ENCODE results near the gene TNKS2.
"Not testable (repeated sequence)": the region's sequence is repeated elsewhere in the genome, so short reads cannot be mapped to it uniquely, and the experiment has no call there.

The TNKS2 gene

DNA sequence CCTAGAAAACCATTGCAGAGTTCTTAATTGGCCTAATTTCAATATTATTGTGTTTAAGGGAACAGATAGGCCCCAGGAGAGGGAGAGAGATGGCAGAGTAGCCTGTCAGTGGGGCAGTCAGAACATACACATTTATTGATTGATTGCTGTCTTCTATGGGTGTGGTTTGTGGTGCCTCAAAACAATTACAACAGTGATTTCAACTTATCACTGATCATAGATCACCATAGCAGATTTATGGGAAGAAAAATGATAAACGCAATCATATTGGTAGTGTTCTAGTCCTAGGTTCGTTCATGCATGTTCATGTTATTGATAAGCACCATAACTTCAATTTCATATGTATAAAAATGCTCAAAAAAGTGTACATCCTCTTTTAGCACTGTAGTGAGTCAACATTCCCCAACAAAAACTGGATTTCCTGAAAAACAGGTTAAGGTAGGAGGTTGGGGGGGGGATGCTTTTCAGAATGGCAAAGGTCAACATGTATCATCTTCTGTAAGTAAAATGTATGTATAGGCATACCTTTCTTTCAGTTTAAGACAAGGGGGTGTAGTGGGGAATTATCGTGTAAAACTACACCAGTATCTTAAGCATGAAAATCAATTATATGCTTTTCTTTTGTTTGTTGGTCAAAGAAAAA is 1.1 kb upstream of the TNKS2 start:
- no peak for DNase-seq

DNA sequence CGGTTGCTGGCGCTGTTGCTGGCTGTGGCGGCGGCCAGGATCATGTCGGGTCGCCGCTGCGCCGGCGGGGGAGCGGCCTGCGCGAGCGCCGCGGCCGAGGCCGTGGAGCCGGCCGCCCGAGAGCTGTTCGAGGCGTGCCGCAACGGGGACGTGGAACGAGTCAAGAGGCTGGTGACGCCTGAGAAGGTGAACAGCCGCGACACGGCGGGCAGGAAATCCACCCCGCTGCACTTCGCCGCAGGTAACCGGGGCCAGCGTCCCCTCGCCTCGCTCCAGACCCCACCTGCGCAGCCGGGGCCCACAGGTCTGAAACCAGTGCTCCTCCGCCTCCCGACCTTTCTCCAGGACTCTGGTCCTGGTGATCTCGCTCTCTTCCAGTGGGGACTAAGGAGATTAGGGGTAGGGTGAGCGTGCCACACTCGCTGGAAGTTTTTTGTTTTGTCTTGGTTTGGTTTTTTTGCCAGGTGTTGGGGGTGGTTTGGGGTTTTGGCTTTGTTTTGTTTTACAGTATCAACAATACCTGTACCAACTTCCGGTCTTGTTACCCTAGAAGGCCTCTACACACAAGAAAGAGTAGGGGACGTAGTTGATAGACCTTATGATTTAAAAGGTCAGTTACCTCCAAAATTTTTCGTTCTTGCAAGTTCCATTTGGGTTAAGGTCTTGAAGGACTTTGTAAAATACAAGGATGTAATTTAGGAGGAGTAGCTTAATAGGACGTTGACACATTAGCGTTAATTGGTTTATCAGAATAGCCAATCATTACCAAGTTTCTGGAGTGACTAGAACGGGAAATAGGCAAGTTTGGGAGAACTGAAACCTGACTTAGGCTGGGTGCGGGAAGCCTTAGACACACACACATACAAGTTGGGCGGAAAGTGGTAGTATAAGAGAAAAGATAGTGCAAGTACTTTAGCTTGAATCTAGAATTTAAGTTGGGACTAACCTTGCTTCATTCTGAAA is 704 bp downstream of the TNKS2 start:
- peak; percentile 48 for DNase-seq

DNA sequence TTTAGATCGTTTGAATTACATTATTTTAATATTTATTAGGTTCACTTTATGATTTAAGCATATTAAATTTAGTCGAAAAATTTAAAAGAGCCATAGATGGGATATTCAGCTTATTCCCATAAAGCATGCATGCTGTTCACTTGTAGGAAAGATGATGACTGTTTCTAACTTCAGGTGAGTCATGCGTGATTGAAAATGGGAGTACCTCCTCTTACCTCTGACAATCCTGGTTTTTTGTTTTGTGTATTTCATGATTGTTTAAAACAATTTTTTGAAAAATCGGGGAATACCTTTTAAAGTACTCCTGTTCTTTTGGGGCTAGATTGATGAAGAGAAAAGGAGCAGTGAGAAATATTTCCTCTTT is 1.4 kb downstream of the TNKS2 start:
- no peak for DNase-seq

DNA sequence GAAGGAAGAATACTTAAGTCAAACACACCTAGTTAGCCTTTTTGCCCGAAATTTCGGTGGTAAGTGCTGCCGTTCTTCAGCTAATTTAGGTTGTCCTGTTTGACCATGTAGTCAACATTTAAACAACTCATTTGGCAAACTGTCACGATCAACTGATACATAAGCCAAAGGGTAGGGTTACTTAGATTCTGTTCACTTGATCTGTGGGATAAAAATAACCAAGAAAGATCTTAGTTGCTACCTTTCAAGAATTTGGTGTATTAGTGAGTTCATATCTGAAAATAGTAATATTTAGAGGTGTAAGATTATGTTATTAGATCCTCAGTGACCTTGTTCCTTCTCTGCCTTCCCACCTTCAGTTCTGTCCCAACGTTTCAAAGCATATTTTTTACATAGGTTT is 2.0 kb downstream of the TNKS2 start:
- no peak for DNase-seq

DNA sequence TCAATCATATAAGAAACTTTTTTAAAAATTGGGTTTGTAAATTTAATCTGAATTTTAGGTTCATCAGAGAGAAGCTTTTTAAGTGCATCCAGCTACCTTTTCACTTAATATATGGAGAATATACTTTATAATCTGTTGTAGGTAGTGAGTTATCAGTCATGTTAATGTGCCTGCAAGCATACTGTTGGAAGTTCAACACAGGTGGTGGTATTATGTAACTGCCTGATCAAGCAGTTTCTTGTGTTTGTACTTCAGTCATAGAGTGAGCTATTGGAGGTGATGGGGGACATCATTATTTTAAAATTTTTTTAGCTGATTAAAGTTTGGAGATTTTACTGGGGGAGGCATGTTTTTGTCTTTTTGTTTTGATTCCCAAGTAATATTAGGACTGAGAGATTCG is 2.5 kb downstream of the TNKS2 start:
- no peak for DNase-seq

DNA sequence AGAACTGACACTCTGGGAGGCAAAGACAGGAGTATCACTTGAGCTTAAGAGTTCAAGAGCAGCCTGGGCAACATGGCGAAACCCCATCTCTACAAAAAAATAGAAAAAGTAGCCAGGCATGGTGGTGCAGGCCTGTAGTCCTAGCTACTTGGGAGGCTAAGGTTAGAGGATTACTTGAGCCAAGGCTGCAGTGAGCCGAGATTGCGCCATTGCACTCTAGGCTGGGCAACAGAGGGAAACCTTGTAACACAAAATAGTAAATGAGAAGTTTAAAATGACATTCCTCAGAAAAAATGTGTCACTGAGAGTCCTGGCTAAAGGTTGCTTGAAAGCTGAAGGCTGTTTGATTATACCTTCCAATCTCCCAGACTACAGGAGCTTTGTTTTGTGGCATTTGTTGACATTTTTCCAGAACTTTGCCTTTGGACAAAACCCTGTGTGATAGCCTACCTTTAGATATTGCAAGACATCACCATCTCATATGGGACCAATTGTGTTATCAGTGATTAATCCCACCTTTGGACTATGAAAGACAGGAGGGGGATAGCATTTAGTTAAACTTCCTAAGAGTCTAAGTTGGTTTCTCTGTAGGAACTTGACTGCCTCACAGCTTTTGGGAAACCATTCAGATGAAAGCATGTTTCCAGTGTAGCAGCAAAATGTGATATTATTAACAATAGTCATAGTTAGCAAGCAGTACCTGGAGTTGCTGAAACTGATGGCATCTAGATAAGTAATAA is 5.3 kb downstream of the TNKS2 start:
- DNase-seq = no peak

DNA sequence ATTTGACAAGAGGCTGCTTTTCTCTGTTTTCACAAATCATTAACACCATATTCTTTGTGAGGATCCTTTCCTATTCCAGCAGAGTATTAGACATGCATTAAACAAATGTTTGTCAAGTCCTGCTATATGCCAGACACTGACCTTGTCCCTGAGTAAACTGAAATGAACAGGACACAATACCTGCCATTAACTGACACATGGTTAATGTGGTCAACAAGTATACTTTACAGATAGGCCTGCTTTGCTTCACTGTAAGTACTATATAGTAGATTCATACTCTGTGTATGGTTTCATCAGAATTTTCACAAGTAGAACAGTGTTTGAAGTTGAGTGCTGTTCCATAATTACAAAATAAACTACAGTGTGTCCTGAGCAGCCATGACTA is 5.9 kb downstream of the TNKS2 start:
- no peak for DNase-seq

DNA sequence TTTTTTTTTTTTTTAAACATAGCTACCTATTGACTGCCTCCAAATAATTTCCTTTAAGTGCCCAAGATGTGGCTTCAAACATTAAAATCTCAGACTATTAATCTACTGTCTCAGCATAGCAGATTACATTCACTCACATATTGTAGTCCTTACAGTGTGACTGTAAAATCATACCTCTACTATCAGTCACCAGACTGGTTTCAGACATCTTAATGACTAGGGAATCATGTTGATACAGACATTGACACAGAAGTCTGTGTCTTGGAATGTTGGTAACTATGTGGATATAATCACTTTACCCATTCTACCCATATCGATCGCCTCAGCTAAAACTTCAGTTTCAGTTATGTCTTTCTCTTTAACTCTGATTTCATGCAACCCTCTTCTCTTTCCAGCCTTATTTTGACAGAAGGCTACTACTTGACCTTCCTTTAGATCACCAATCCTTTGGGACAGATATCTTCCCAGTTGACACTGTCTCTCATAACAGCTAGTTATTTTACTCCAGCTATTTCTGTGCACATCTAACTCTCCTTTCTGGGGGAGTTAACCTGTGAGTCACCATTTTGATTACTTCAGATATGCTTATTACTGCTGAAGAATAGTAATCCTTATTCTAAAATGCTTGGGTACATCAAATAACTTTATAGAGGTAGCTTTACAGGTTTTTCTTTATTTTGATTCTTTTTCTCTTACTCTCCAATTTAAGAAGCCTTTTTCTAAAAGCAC is 7.0 kb downstream of the TNKS2 start:
- no peak for DNase-seq

DNA sequence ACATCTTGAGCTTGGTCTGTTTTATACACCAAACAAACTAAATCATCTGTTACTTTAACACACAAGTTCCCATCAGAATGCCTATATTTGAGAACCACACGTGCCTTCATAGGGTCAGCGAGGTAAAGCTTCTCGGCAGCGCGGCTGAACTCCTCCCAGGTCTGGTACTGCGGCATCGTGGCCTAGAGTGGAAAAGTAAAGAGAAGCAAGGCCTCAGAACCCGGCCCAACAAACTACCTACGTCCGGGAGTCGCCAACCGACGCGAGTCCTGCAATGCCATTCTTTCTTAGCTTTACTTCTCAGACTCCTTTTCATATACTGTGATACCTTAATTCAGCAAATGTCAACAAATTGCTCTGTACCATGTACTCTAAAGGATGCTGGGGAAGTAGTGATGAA is 9.0 kb downstream of the TNKS2 start:
- DNase-seq = not testable (repeated sequence)

DNA sequence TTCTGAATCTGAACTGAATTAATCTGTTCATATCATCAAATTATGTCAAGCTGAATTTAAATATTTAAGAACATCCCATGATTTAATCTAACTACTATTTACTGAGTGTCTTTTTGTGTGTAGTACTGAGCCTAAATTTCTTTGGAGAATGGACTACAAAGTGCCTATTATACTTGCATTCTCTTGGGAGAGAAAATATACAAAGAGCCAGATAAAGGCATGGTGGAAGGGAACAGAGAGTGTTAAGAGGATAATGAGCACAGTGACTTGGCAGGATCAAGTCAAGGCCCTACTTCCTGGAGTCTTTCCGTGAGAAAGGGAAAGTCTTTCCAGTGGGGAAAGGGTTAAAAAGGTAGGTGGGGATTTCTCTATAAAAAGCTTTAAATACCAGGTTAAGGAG is 15.0 kb downstream of the TNKS2 start:
- DNase-seq = no peak

DNA sequence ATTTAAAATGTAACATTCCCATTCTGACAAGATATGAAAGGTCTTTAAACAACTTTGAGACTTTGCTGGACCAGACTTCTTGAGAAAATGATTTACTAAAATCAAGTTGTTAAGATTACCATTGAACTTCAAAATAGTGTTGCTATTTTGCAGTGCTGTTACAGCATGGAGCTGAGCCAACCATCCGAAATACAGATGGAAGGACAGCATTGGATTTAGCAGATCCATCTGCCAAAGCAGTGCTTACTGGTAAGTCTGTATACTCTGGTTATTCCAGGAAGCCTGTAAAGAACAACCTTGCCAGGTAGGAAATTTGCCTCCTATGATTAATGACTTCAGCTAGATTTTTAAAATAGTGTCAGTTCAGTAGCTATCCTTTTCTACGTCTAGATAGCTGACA is 18.8 kb downstream of the TNKS2 start:
- DNase-seq = no peak

DNA sequence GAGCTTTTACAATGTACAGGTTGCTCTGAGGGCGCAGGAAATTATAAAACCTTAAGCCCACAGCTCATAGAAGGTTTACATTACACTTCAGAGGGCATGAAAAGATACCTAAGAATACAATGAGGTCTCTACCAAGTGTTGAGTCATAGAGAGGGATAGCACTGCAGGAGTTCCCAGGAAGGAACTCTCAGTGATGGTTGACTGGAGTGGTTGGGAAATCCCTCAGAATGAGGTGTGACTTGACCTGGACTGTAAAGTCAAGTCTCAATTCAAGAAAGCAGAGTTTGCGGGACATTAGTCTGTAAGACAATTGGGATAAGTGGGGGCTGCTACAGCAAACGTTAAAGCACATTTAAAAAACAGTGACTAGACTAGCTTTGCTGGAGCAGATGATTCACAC is 21.9 kb downstream of the TNKS2 start:
- DNase-seq = no peak

DNA sequence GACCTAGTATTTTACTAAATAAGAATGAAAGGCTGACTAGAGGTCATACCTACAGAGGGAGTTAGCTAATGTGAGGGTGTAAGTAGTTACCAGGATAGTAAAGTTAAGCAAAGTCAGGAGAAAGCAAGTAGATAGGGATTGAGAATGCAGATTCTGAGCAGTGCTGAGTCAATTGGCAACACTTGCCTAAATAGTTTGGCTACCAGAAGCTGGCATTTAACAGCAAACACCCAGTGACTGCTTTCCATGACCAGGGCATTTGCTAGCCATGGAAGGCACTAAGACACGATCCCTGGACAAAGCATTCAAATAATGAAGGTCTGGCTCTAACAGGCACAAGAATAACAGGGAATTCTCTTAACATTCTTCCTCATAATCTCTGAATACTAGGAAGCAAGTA is 25.9 kb downstream of the TNKS2 start:
- DNase-seq = no peak

DNA sequence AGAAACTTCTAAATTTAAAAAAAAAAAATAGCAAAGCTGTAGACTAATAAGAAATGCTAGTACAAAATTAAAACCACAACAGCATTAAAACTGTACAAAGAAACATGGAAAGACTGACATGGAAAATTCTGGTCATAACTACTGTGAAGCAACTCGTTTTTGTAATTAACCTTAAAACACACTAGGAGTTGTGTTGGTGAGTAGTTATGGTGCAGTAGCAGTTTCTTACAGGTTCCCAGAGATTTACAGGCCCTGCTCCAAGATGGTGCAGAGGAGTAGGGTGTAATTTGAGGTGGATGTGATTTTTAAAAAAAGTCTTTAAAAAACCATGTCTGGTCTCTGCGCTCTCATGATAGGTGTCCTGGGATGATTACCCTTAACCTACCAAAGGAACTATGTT is 31.0 kb downstream of the TNKS2 start:
- no peak for DNase-seq

DNA sequence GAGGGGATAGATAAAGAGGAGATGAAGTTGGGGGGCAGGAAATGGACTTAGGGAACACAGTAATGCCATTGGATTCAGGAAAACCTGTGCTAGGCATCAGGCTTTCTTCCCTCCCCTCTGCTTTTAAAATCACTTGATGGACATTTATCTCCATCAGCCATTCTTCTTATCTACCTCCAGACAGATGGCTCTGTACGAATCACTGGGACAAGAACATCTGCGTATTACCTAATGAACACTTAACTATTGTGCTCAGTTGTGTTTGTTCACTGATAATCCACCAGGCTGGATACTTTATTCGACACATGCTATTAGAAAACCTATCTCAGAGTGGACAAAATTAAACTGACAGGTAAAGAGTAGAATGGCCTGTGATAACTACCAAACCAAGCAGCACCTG is 40.0 kb downstream of the TNKS2 start:
- no peak for DNase-seq

DNA sequence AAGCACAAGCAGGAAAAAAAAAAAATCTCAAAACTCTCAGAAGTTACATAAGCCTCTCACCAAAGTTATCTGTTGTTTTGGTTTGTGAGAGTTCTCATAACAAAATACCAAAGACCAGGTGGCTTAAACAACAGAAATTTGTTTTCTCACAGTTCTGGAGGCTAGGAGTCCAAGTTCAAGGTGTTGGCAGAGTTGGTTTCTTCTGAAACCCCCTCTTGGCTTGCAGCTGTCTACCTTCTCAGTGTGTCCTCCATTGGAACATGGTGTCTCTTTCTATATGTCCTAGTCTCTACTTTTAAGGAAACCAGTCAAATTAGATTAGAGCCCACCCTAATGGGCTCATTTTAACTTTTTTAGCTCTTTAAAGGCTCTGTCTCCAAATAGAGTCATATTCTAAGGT is 44.9 kb downstream of the TNKS2 start:
- no peak for DNase-seq

DNA sequence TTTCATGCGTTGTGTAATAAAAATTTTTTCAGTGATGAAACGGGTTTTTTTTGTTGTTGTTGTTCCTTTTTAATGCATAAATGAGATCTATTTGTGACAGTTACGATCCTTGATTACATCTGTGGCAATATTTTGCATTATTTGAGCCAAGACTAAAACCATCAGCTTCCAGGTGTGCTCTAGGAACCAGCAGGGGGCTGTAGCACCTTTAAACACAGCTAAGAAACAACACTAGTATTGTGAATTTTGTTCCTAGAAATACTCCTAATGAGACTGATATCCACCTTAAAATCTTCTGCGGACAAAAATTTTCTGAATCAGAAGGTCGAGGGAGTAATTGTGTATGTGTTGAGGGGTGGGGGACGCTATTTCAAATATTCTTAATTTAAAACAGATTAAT is 58.4 kb downstream of the TNKS2 start:
- DNase-seq = no peak

DNA sequence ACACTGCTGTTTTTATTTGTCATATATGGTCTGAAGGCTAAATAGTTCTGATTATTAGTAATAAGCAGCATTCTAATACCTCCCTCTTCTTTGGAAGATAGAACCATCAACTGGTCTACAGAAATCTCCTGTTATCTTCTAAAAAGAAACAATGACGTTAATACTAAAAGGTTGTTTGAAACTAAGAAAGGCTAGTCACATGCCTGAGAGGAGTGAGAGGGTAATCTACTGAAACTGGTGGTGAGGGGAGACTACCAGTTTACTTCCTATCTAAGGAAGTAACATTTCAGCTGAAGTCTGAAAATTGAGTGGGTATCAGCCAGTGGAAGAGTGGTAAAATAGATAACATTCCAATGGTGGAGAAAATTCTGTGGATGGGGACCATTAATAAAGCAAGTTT is 62.7 kb downstream of the TNKS2 start:
- DNase-seq = no peak

DNA sequence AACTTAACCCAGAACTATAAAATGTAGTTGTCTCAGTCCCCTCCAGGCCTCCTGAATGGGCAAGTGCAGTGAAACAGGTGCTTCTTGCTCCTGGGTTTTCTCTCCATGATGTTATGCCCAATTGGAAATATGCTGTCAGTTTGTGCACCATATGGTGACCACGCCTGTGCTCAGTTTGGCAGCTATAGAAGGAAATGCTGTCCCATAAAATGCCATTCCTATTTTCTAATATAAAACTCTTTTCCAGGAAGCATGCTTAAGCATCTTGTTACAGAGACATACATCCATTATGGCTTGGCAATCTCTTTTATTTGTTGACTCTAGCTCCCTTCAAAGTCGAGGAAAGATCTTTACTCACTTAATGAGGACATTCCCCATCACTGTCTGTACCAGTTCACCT is 65.9 kb downstream of the TNKS2 start:
- no peak for DNase-seq

DNA sequence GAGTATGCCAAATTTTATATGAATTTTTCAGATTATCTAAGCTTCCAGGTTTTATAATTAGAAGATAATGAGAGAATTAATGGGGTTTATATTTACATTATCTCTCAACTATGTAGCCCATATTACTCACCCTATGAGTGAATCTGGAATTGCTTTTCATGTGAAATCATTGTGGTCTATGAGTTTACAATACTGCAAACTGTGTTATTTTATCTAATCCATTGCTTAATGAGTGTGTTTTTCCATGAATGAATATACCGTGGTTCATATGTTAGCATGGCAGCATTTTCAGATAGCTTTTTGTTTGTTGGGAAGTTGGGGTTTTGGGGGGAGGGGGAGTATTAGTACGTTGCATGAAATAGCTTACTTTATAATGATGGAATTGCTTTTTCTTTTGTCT is 66.5 kb downstream of the TNKS2 start:
- DNase-seq = no peak

DNA sequence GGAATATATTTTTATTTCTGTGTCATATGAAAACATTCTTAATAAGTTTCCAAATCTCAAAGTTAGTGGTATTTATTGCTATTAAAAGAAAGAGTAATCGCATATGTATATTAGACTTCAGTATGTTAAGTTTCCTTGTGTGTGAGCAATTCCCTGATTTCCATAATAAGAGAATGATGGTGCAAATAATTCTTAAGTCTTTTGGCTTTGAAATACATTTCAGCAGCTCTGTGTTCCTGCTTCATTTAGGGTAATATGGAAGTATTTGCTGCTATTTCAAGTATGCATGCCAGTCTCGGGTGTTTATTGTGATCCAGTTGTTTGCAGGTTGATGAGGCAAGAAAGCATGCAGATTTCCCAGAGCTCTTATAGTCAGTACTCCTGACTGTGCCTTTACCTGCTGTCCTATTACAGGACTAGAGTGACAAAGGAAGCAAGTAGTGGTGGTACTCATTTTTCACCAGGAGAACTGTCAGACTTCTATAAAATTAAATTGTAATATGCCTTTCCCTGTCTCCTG is 67.4 kb downstream of the TNKS2 start:
- DNase-seq = no peak

DNA sequence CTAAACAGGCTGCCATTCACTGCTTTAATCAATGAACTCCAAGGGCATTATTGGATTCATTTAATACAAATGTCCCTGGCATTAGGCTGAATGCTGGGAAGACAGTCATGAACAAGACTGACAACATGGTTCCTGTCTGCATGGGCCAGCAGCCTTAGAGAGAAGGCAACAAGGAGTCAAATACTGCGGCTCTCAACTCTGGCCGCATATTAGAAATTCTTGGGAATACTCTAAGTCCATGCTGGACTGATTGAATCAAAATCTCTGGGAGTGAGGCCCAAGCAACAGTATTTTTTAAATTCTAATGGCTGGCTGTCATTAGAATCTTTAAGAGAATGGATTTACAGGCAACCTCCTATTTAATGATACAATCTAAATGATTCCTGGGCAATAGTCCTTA is 76.9 kb downstream of the TNKS2 start:
- no peak for DNase-seq

DNA sequence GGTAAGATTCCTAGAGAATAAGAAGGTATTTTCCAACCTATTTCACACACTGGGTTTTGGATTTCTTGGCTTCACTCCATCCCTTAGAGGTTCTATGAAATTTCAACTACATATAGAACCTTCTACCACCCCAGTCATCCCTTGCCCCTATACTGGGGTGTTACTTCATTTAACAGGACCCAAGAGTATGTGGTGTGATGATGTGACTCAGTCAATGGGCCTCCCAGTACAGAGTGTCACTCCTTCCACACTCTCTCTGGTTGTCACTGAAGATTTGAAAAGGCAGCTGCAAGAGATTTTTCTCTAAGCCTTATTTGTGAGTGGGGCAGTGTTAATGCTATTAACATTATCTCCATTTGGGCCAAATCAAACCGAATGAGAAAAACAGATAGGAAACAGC is 77.6 kb downstream of the TNKS2 start:
- no peak for DNase-seq

Data from activated CD4-positive, alpha-beta T cell treated with anti-CD3 and anti-CD28 coated beads, Interleukin-2, amount 50 U/mL, for 1 hour (primary cell).